Measurements from ENCODE around the gene KCNK2. TPM values are rescaled to one million over a fixed set of nuclear protein-coding genes. Genes with fewer than 3 reads are reported as not detected.

KCNK2 gene
- total RNA-seq, 6 experiments from 2014 or later = 50.1 to 93.1 (median 85.0) TPM

GRCh38 chr1:215113776-215114153 lies 31.2 kb downstream of the KCNK2 start:
- Mint-ChIP-seq H3K36me3 (ENCODE audit: low read depth) (peaks cover 35% of the 10 kb centered on the region), H3K27ac (peak overlapping the region; percentile 81), H3K4me1 (ENCODE audit: low read depth) (peaks cover 73% of the 10 kb centered on the region), H3K9me3 (no peaks in the 10 kb centered on the region), H3K27me3 (ENCODE audit: insufficient read depth) (peaks cover 2% of the 10 kb centered on the region; the same call in 1 of the 2 replicates), H3K4me3 (peak overlapping the region; percentile 73)
- DNase-seq = no peak
- no peak for TF ChIP-seq CTCF (IDR thresholded peaks at IDR 0.05)

GRCh38 chr1:215114154-215114933 lies 31.8 kb downstream of the KCNK2 start:
- Mint-ChIP-seq H3K27me3 (ENCODE audit: insufficient read depth) (peaks cover 2% of the 10 kb centered on the region; the same call in 1 of the 2 replicates), H3K9me3 (no peaks in the 10 kb centered on the region), H3K4me3 (peak overlapping the region; percentile 73), H3K4me1 (ENCODE audit: low read depth) (peaks cover 74% of the 10 kb centered on the region), H3K27ac (peak overlapping the region; percentile 81), H3K36me3 (ENCODE audit: low read depth) (peaks cover 32% of the 10 kb centered on the region)
- peak; percentile 70 for DNase-seq
- no peak for TF ChIP-seq CTCF (IDR thresholded peaks at IDR 0.05)

- Mint-ChIP-seq H3K27ac (no peak overlapping the region; the same call in 1 of the 2 replicates), H3K36me3 (ENCODE audit: low read depth) (peaks cover 31% of the 10 kb centered on the region), H3K27me3 (ENCODE audit: insufficient read depth) (peaks cover 2% of the 10 kb centered on the region; the same call in 1 of the 2 replicates), H3K4me1 (ENCODE audit: low read depth) (peaks cover 83% of the 10 kb centered on the region), H3K4me3 (no peak overlapping the region), H3K9me3 (no peaks in the 10 kb centered on the region)
- no peak for DNase-seq
- TF ChIP-seq CTCF (IDR thresholded peaks at IDR 0.05) = no peak
These were observed 33.2 kb downstream of the KCNK2 start for GRCh38 chr1:215115760-215116159.

- Mint-ChIP-seq H3K4me3 (no peak overlapping the region), H3K36me3 (ENCODE audit: low read depth) (peaks cover 17% of the 10 kb centered on the region), H3K27me3 (ENCODE audit: insufficient read depth) (peaks cover 2% of the 10 kb centered on the region; the same call in 1 of the 2 replicates), H3K27ac (no peak overlapping the region), H3K9me3 (no peaks in the 10 kb centered on the region), H3K4me1 (ENCODE audit: low read depth) (peaks cover 62% of the 10 kb centered on the region)
- DNase-seq = no peak
- TF ChIP-seq CTCF (IDR thresholded peaks at IDR 0.05) = no peak
These were observed 35.5 kb downstream of the KCNK2 start for GRCh38 chr1:215118081-215118480.

- TF ChIP-seq CTCF (IDR thresholded peaks at IDR 0.05) = no peak
- H3K27ac Mint-ChIP-seq = no peak overlapping the region
These were observed 36.5 kb downstream of the KCNK2 start for GRCh38 chr1:215119056-215119455.

More at GRCh38 chr1:215119056-215119455, 36.5 kb downstream of the KCNK2 start:
- Mint-ChIP-seq H3K4me3 (no peak overlapping the region), H3K9me3 (no peaks in the 10 kb centered on the region), H3K36me3 (ENCODE audit: low read depth) (peaks cover 17% of the 10 kb centered on the region), H3K4me1 (ENCODE audit: low read depth) (peaks cover 58% of the 10 kb centered on the region), H3K27me3 (ENCODE audit: insufficient read depth) (peaks cover 2% of the 10 kb centered on the region)
- DNase-seq = no peak

Measured in HFFc6 (cell line).